ENCODE results near the gene LCK. TPM values are rescaled to one million over a fixed set of nuclear protein-coding genes. Genes with fewer than 3 reads are reported as not detected.
"Not testable (repeated sequence)": the region's sequence is repeated elsewhere in the genome, so short reads cannot be mapped to it uniquely, and the experiment has no call there.

LCK gene
- total RNA-seq, 1 donor from 2014 or later, result 422 TPM

DNA sequence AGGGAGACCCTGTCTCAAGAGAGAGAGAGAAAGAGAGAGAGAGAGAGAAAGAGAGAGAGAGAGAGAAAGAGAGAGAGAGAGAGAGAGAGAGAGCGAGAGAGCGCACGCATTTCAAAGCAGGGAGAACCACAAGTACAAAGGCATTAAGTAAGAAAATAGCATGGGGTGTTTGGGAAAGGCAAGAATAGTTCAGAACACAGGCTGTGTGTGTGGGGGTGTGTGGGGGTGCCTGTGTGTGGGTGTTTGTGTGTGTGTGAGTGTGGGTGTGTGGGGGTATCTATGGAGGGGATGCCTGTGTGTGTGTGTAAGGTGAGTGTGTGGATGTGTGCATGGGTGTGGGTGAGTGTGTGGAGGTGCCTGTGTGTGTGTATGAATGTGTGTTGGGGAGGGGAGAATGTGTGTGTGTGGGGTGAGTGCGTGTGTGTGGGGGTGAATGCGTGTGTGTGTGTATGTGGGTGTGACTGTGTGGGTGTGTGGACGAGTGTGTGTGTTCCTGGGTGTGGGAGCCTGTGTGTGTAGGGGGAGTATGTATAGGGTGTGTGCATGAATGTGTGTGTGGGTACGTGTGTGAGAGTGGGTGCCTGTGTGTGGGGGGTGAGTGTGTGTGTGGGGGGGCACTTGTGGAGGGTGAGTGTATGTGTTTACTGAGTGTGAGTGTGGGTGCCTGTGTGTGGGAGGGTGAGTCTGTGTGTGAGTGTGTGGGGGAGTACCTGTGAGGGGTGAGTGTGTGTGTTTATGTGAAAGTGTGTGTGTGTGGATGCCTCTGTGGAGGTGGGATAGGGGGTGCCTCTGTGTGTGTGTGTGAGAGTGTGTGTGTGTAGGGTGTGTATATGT lies 21.7 kb downstream of the LCK start:
- intact Hi-C loops (cut with micrococcal nuclease), result loop anchor here (2.0 kb wide), 1 partner anchor 22 kb away; the partner anchor contains the start of gene LCK

DNA sequence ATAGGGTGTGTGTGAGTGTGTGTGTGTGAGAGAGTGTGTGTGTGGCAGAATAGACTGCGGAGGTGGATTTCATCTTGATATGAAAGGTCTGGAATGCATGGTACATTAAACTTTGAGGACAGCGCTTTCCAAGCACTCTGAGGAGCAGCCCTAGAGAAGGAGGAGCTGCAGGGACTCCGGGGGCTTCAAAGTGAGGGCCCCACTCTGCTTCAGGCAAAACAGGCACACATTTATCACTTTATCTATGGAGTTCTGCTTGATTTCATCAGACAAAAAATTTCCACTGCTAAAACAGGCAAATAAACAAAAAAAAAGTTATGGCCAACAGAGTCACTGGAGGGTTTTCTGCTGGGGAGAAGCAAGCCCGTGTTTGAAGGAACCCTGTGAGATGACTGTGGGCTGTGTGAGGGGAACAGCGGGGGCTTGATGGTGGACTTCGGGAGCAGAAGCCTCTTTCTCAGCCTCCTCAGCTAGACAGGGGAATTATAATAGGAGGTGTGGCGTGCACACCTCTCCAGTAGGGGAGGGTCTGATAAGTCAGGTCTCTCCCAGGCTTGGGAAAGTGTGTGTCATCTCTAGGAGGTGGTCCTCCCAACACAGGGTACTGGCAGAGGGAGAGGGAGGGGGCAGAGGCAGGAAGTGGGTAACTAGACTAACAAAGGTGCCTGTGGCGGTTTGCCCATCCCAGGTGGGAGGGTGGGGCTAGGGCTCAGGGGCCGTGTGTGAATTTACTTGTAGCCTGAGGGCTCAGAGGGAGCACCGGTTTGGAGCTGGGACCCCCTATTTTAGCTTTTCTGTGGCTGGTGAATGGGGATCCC lies 22.5 kb downstream of the LCK start:
- intact Hi-C loops (cut with micrococcal nuclease), result loop anchor here (2.0 kb wide), 1 partner anchor 23 kb away; the partner anchor contains the start of gene LCK

DNA sequence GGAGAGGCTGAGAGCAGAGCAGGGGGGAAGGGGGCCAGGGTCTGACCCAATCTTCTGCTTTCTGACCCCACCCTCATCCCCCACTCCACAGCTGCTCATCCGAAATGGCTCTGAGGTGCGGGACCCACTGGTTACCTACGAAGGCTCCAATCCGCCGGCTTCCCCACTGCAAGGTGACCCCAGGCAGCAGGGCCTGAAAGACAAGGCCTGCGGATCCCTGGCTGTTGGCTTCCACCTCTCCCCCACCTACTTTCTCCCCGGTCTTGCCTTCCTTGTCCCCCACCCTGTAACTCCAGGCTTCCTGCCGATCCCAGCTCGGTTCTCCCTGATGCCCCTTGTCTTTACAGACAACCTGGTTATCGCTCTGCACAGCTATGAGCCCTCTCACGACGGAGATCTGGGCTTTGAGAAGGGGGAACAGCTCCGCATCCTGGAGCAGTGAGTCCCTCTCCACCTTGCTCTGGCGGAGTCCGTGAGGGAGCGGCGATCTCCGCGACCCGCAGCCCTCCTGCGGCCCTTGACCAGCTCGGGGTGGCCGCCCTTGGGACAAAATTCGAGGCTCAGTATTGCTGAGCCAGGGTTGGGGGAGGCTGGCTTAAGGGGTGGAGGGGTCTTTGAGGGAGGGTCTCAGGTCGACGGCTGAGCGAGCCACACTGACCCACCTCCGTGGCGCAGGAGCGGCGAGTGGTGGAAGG lies 23.7 kb downstream of the LCK start:
- intact Hi-C loops (cut with micrococcal nuclease), result no loop called here

DNA sequence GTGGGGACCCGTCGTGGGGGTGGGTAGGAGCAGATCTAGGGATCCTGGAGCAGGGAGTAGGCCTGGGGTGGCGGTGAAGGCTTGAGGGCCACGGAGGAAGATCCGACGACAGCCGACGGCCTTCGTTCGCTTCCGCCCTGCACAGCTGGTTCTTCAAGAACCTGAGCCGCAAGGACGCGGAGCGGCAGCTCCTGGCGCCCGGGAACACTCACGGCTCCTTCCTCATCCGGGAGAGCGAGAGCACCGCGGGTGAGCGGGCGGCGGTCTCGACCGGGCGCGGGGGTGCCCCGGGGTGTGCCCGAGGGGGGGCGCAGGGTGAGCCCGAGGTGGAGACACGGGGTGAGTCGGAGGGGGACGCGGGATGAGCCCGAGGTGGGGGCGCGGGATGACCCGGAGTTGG lies 24.4 kb downstream of the LCK start:
- intact Hi-C loops (cut with micrococcal nuclease), result no loop called here

DNA sequence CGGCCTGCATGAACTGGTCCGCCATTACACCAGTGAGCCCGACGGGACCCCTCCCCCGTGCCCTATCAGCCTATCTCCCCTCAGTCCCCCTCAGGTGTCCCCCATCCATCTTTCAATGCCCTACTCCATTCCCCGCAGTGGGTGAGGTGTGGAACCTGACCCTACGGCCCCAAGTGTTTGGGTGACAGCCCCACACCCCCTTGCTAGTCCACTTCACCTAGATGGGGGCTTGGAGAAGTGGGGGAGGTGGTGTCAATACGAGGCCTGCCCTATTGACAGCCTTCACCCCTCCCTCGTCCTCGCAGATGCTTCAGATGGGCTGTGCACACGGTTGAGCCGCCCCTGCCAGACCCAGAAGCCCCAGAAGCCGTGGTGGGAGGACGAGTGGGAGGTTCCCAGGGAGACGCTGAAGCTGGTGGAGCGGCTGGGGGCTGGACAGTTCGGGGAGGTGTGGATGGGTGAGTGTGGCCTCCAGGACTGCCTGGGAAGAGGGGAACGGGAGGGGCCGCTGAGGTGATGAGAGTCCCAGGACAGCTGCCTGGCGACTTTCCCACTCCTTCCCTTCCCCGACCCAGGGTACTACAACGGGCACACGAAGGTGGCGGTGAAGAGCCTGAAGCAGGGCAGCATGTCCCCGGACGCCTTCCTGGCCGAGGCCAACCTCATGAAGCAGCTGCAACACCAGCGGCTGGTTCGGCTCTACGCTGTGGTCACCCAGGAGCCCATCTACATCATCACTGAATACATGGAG lies 25.1 kb downstream of the LCK start:
- intact Hi-C loops (cut with micrococcal nuclease), result no loop called here

DNA sequence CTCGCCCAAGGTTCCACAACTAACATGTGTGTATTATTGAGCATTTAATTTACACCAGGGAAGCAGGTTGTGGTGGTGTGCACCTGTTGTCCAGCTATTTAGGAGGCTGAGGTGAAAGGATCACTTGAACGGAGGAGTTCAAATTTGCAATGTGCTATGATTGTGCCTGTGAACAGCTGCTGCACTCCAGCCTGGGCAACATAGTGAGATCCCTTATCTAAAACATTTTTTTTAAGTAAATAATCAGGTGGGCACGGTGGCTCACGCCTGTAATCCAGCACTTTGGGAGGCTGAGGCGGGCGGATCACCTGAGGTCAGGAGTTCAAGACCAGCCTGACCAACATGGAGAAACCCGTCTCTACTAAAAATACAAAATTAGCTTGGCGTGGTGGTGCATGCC lies 33.7 kb downstream of the LCK start:
- intact Hi-C loops (cut with micrococcal nuclease), result not testable (repeated sequence)

DNA sequence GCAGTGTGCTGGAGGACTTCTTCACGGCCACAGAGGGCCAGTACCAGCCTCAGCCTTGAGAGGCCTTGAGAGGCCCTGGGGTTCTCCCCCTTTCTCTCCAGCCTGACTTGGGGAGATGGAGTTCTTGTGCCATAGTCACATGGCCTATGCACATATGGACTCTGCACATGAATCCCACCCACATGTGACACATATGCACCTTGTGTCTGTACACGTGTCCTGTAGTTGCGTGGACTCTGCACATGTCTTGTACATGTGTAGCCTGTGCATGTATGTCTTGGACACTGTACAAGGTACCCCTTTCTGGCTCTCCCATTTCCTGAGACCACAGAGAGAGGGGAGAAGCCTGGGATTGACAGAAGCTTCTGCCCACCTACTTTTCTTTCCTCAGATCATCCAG lies 34.6 kb downstream of the LCK start:
- intact Hi-C loops (cut with micrococcal nuclease), result no loop called here

DNA sequence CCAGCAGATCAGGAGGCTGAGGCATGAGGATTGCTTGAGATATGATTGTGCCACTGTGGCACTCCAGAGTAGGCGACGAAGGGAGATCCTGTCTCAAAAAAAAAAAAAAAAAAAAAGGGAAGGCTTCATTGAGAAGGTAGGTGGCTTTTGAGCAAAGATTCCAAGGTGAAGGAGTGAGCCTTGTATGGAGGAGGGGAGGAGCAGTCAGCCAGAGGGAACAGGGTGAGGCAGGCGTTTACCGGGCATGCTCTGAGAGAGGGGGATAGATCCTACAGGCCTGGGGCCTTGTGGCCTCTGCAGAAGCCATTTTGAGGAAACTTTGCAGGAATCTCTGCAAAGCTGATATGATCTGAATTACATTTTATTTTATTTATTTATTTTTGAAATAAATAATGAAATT lies 35.7 kb downstream of the LCK start:
- intact Hi-C loops (cut with micrococcal nuclease), result no loop called here

DNA sequence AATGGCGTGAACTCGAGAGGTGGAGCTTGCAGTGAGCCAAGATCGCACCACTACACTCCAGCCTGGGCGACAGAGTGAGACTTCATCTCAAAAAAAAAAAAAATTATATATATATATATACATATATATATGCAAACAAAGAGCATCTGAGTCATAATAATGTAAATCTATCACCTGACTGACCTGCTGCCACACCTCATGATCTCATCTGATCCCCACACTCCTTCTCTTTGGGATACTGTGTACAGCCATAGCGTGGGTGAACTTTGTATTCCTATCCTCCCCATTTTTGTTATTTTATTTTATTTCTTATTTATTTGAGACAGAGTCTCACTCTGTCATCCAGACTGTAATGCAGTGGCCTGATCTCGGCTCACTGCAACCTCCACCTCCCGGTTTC lies 38.2 kb downstream of the LCK start:
- intact Hi-C loops (cut with micrococcal nuclease), result no loop called here

DNA sequence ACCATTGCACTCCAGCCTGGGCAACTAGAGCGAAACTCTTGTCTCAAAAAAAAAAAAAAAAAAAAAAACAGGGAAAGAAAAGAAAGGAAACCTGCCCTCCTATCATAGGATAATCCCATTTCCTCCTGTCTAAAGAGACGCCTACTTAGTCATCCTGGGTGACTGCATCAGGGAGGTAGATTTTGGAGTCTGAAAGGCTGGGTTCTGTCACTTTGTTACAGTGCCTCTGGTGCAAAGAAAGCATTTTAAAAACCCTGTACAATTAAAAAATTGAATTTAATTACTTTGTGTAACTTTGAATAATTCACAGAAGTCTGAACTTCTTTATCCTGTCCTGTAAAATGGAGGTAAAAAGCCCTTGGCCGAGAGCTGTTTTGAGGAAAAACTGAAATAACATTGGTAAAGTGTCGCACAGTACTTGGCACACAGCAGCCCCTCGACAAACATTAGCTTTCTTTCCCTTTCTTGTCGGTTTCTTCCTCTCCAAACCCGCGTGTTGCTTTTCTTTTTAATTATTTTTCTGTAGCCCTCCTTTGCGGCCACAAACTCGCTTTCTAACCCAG lies 40.2 kb downstream of the LCK start:
- intact Hi-C loops (cut with micrococcal nuclease), result loop anchor here (1.0 to 5.0 kb wide), 6 partner anchors 42 to 360 kb away; partner anchors contain the start of genes EIF3I, KPNA6, MARCKSL1 and RBBP4

DNA sequence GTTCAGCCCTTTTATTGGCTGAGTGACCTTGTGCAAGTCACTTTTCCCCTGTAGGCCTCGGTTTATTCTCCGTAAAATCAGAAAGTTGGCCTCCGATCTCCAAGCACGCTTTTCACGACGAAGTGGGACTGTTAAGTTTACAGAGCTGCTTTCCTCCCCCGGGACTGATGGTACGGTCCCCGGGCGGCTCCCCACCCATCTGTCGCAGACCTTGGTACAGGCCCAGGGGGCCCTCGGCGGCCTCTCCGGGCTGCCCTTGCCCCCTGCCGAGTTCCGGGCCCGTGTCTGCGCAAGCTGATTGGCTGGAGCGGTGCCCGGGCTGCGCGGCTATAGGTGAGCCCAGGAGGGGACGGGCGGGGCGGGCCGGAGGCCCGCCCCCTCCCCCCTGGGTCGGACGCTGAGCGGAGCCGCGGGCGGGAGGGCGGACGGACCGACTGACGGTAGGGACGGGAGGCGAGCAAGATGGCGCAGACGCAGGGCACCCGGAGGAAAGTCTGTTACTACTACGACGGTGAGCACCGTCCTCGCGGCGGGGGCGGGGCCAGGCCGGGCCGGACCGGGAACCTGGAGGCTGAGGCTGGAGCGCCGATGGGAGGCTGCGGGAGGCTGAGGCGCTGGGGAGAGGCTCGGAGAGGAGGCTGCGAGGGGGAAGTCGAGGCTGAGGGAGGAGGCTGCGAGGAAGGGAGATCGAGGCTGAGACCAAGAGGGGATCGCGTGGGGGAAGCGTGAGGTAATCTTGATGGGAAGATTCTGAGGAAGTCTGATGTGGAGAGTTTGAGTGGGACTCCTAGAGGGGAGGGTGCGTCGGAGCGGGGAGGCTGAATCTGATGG lies 40.9 kb downstream of the LCK start, which contains the start of gene HDAC1:
Gene HDAC1, plus strand, starts transcription at position 376 of the 831 bp plus-strand sequence. Its CDS starts 87 bp downstream, at position 463.
- intact Hi-C loops (cut with micrococcal nuclease), result loop anchor here (1.0 to 5.0 kb wide), 6 partner anchors 43 to 359 kb away; partner anchors contain the start of genes EIF3I, KPNA6, MARCKSL1 and RBBP4

DNA sequence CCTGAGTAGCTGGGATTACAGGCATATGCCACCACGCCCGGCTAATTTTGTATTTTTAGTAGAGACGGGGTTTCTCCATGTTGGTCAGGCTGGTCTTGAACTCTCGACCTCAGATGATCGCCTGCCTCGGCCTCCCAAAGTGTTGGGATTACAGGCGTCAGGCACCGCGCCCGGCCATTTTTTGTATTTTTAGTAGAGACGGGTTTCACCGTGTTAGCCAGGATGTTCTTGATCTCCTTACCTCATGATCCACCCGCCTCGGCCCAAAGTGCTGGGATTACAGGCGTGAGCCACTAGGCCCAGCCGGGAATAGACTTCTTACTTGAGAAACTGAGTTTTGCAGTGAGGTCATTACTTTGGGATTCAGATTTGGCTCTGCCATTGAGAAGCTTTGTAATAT lies 47.1 kb downstream of the LCK start:
- intact Hi-C loops (cut with micrococcal nuclease), result not testable (repeated sequence)

DNA sequence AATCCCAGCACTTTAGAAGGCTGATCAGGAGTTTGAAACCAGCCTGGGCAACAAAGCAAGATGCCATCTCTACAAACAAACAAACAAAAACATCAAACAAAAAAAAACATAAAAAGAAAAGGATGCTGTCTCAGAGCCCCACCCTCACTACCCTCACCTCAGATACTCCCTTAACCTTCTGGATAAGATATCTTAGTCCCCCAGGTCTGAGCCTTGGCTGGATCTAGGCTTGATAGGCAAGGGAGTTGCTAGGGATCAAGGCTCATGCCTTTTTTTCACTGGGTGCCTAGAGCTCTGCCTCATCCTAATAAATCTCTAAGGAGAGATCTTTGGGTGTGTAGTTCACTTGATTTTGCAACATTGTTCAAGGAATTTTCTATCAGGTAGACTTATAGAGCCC lies 48.3 kb downstream of the LCK start:
- intact Hi-C loops (cut with micrococcal nuclease), result no loop called here

DNA sequence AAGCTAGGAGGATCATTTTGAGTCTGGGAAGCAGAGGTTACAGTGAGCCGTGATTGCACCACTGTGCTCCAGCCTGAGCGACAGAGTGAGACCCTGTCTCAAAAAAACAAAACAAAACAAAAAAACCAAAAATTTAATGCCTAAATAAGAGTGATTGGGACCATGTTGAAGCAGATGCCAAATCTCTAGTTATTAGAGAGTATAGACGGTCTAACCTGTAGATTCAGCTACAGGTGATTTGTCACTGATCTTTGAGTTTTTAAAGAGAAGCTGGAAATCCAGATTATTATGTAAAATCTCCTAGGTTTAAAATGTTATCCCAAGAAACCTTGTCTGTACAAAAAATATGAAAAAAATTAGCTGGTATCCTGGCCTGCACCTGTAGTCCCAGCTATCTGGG lies 52.3 kb downstream of the LCK start:
- intact Hi-C loops (cut with micrococcal nuclease), result no loop called here

DNA sequence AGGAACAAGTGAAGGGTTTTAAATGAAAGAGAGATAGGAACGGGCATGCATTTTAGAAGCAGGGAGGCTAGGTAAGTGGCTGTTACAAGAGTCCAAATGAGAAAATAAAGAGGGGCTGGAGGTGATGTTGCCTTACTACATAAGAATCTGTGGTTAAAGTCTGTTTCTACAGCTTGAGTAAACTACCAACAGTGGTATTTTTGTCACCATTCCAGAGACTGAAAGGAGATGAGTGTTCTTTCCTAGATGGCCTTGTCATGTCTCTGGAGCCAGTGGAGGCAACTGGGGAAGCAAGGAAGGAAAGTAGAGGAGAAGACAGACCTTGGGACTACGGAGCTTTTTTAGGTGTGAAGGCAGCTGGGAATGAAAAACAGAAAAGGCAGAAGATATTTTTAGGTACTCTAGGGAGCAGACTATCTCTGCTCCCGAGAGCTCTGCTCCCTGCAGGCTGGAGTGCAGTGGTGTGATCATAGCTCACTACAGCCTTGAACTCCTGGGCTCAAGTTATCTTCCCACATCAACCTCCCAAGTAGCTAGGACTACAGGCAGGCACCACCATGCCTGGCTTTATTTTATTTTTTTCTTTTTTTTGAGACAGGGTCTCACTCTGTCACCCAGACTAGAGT lies 53.0 kb downstream of the LCK start:
- intact Hi-C loops (cut with micrococcal nuclease), result no loop called here

DNA sequence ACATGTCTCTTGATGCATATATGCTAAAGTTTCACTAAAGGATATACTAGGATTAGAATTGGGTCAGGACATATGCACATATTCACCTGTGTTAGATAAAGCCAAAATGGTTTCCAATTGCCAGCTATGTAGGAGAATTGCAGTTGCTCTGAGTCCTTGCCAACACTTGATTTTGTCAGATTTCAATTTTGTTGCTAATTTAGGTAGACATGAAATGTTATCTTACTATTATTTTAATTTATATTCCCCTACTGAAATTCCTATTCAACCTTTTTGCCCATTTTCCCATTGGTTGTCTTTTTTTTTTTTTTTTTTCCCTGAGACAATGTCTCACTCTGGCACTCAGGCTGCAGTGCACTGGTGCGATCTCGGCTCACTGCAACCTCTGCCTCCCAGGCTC lies 54.2 kb downstream of the LCK start:
- intact Hi-C loops (cut with micrococcal nuclease), result no loop called here

DNA sequence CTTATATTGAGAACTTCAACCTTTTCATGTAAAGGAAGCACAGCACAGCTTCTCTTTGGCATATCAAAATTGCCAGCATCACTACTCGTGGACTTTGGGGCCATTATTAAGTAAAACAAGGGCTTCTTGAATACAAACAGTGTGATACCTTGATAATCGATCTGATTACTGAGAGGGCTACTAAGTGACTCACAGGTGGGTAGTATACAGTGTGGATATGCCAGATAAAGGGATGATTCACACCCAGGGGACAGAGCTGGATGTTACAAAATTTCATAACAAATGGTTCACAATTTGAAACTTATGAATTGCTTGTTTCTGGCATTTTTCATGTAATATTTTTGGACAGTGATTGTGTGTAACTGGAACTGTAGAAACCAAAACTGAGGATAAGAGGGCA lies 56.3 kb downstream of the LCK start:
- intact Hi-C loops (cut with micrococcal nuclease), result no loop called here

DNA sequence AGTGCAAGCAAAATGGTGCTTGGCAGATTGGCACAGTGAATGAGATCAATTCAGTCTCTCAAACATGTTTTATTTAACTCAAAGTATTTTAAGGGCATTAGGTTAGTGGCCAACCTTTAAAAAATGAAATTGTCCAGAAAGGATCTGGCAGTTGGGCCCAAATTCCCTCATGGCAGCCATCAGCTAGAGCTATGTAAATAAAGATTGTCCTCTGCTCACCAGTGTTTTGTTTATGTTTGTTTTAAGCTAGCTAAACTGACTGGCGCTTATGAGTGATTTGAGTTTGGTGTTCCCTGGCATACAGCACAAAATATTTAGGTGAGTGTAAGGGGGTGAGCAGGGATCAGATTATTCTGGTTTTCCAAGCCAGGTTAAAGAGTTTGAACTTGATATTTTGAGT lies 58.9 kb downstream of the LCK start:
- intact Hi-C loops (cut with micrococcal nuclease), result no loop called here
